H1 (cell line): ENCODE data around the gene ACOT11. TPM values are rescaled to one million over a fixed set of nuclear protein-coding genes. Genes with fewer than 3 reads are reported as not detected.

Source experiments
- BACH1 ChIP-seq: IDR thresholded peaks from 2 replicates; pipeline ENCODE4 v1.6.1; 2012; ENCODE audit warnings: low read length, improper control_type of control experiment
- CBX8 ChIP-seq: fragments of 300-800, 300-1000 bp; sonication (generic); IDR thresholded peaks from 2 replicates; pipeline ENCODE4 v1.7.1; 2016; ENCODE audit warnings: low read depth, low read length, borderline replicate concordance
- CHD1 ChIP-seq: IDR thresholded peaks from 2 replicates; pipeline ENCODE4 v1.6.1; 2012; ENCODE audit warnings: low read depth, low read length, improper control_type of control experiment
- CHD2 ChIP-seq: IDR thresholded peaks from 2 replicates; pipeline ENCODE4 v1.6.1; 2012; ENCODE audit warnings: low read length, improper control_type of control experiment
- EGR1 ChIP-seq: IDR thresholded peaks from 2 replicates; pipeline ENCODE4 v1.6.1; 2011; ENCODE audit warnings: low read depth, low read length, borderline replicate concordance
- EP300 ChIP-seq, 2 experiments: IDR thresholded peaks; 1 replicate in 1 of 2; 2 replicates in 1 of 2; pipeline ENCODE4 v1.6.1; 2011 to 2012; ENCODE audit warnings: low read depth in 2 of 2, low read length in 2 of 2, mild to moderate bottlenecking in 2 of 2, borderline replicate concordance in 1 of 2, inconsistent platforms in 1 of 2, moderate library complexity in 1 of 2
- EZH2 ChIP-seq: fragments of 200-600 bp; sonication (generic); IDR thresholded peaks from 2 replicates; pipeline ENCODE4 v1.7.1; 2012; ENCODE audit warnings: low read depth, mild to moderate bottlenecking, moderate library complexity, low read length, inconsistent platforms; ENCODE audit not compliant: severe bottlenecking
- GABPA ChIP-seq: IDR thresholded peaks from 2 replicates; pipeline ENCODE4 v1.6.1; 2011; ENCODE audit warnings: mild to moderate bottlenecking, low read length, moderate library complexity, borderline replicate concordance; ENCODE audit not compliant: insufficient read depth
- HDAC6 ChIP-seq: IDR thresholded peaks from one replicate; pipeline ENCODE4 v1.7.1; 2012; ENCODE audit warnings: low read depth, mild to moderate bottlenecking, inconsistent platforms, low read length, moderate library complexity
- JUND ChIP-seq: IDR thresholded peaks from 2 replicates; pipeline ENCODE4 v1.6.1; 2011; ENCODE audit warnings: mild to moderate bottlenecking, improper control_type of control experiment, low read length
- KDM4A ChIP-seq: IDR thresholded peaks from one replicate; pipeline ENCODE4 v1.7.1; 2012; ENCODE audit warnings: low read depth, mild to moderate bottlenecking, moderate library complexity, low read length, inconsistent platforms; ENCODE audit not compliant: severe bottlenecking
- KDM5A ChIP-seq: fragments of 200-600 bp; IDR thresholded peaks from 2 replicates; pipeline ENCODE4 v1.7.1; 2012; ENCODE audit warnings: mild to moderate bottlenecking, low read length, inconsistent platforms, mixed read lengths
- NANOG ChIP-seq: IDR thresholded peaks from 2 replicates; pipeline ENCODE4 v1.6.1; 2011; ENCODE audit warnings: low read length, low read depth, mild to moderate bottlenecking, inconsistent platforms; ENCODE audit not compliant: insufficient read depth, poor library complexity, severe bottlenecking
- PHF8 ChIP-seq: fragments of 200-600 bp; sonication (generic); conservative IDR thresholded peaks from 2 replicates; pipeline ENCODE4 v1.7.1; 2012; ENCODE audit warnings: low read depth, mild to moderate bottlenecking, inconsistent platforms, low read length, moderate library complexity
- POLR2A ChIP-seq, 2 experiments: IDR thresholded peaks; 1 replicate in 1 of 2; 2 replicates in 1 of 2; pipeline ENCODE4 v1.6.1; 2011; ENCODE audit warnings: low read depth in 2 of 2, low read length in 2 of 2, mild to moderate bottlenecking in 2 of 2; ENCODE audit errors: control extremely low read depth in 1 of 2
- POLR2AphosphoS5 ChIP-seq: IDR thresholded peaks from 2 replicates; pipeline ENCODE4 v1.6.1; 2011; ENCODE audit warnings: low read depth, low read length
- RNF2 ChIP-seq: fragments of 200-900, 300-1000 bp; sonication (generic); IDR thresholded peaks from 2 replicates; pipeline ENCODE4 v1.7.1; 2016; ENCODE audit warnings: borderline replicate concordance, low read depth, mild to moderate bottlenecking, antibody characterized with exemption, low read length; ENCODE audit not compliant: poor library complexity, severe bottlenecking; ENCODE audit errors: missing control alignments
- SIN3A ChIP-seq, 2 experiments: IDR thresholded peaks in 1 of 2; conservative IDR thresholded peaks in 1 of 2; 2 replicates each; pipeline ENCODE4 v1.6.1; 2011 to 2012; ENCODE audit warnings: low read length in 2 of 2, improper control_type of control experiment in 1 of 2, low read depth in 1 of 2, mild to moderate bottlenecking in 1 of 2
- SIRT6 ChIP-seq: IDR thresholded peaks from one replicate; pipeline ENCODE4 v1.7.1; 2012; ENCODE audit warnings: low read length, inconsistent platforms
- SRF ChIP-seq: IDR thresholded peaks from 2 replicates; pipeline ENCODE4 v1.6.1; 2011; ENCODE audit warnings: mild to moderate bottlenecking, low read depth, low read length, moderate library complexity
- TAF7 ChIP-seq: optimal IDR thresholded peaks from 2 replicates; pipeline ENCODE3; 2011; ENCODE audit warnings: low read depth, mild to moderate bottlenecking, inconsistent platforms, low read length, moderate library complexity, borderline replicate concordance
- TCF12 ChIP-seq: IDR thresholded peaks from 2 replicates; pipeline ENCODE4 v1.6.1; 2011; ENCODE audit warnings: low read depth, mild to moderate bottlenecking, low read length
- TEAD4 ChIP-seq: IDR thresholded peaks from 2 replicates; pipeline ENCODE4 v1.6.1; 2012; ENCODE audit warnings: low read depth, low read length, inconsistent platforms, mixed read lengths
- ZNF274 ChIP-seq: IDR thresholded peaks from 2 replicates; pipeline ENCODE4 v1.7.0; 2012; ENCODE audit warnings: low read length, borderline replicate concordance; ENCODE audit errors: extremely low read depth
- polyA plus RNA-seq, 7 experiments: library from polyadenylated mRNA; depleted of rRNA in 3 of 7; stranded (reverse) in 5 of 7; unstranded in 2 of 7; fragments of >200 nt in 5 of 7; fragments of 200-250 nt in 2 of 7; gene quantifications; 1 replicate in 5 of 7; 2 replicates in 1 of 7; 4 replicates in 1 of 7; pipeline versions ENCODE4 v1.2.1 to v1.2.3, GENCODE V29; 2011 to 2013; ENCODE audit warnings: missing spikeins in 2 of 7, mixed read lengths in 2 of 7
- total RNA-seq: library from RNA; stranded (reverse); fragmentation: NEBNext Ultra II Directional; extraction: Animal tissue kit (Norgen Biotek cat#: 25700); gene quantifications from 2 replicates; pipeline ENCODE4 v1.2.1, GENCODE V29; 2021

Gene ACOT11
- total and polyA plus RNA-seq, 2 of the 8 experiments (the other 6 are each of a cell fraction or from before 2014, with no cell fraction given): 3.8 to 4.5 TPM

DNA sequence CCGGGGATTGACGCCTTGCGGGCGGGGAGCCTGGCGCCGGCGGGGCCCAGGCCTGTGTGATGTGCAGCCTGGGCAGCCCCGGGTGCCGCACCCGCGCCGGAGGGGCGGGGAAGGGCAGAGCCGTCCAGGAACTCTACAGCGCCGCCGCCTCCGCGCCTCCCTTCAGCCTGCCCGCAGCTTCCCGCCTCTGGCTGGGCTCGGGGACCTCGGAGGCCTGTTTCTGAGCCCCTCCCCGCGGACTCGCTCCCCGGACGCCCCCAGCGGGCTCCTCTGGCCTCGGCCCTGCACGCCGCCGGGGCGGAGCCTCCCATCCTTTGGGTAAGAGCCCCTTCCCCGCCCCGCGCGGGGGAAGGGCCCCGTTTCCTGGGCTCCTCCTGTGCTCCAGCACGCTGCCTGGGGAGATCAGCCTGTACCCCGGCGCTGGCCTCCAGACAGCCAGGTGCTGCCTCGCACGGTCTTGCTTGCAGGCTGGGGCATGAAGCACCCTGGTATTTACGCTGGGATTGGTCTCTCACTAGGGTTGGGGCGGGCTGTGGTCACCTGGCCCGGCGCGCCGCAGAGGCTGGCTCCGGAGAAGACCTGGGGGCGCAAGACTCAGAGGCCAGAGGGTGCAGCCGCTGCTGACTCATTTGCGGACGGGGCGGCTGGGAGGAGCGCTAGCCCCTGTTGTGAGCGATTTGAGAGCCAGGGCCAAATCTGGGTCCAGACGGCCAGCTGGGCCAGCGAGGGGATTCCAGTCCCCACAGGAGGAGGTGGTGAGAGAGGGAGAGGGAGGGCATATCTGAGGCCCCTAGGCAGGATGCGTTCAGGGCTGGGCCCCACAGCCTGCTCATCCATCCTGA, 5.7 kb upstream of the ACOT11 start (continued):
- TF ChIP-seq EP300 (IDR thresholded peaks at IDR 0.05; ENCODE audit: borderline replicate concordance in 1 of 2, low read depth in 2 of 2, low read length in 2 of 2): no peak
- TF ChIP-seq TCF12: no peak
- no peak for TF ChIP-seq SRF
- TF ChIP-seq JUND: no peak
- peak; percentile 32 for TF ChIP-seq TAF7
- no peak for TF ChIP-seq CBX8
- TF ChIP-seq RNF2: no peak
- no peak for TF ChIP-seq KDM5A
- no peak for TF ChIP-seq SIRT6
- TF ChIP-seq ZNF274: no peak
- TF ChIP-seq KDM4A: peak; percentile 91
- TF ChIP-seq EZH2: no peak
- TF ChIP-seq CHD2: no peak
- TF ChIP-seq BACH1: 0 out of 2 replicates have a peak, but pooled peaks have one; percentile 17
- TF ChIP-seq TEAD4: peak; percentile 33; the same call in 1 of the 2 replicates
- TF ChIP-seq PHF8: 0 out of 2 replicates have a peak, but pooled peaks have one; percentile 47
- peak in 1 of 2 experiments; percentile 54; a peak in 1 of 4 replicates for TF ChIP-seq SIN3A (conservative IDR thresholded peaks at IDR 0.05 in 1 of 2, IDR thresholded peaks at IDR 0.05 in 1 of 2; ENCODE audit: low read depth in 1 of 2, low read length in 2 of 2)
- TF ChIP-seq HDAC6: no peak
- TF ChIP-seq POLR2AphosphoS5: no peak; the same call in 1 of the 2 replicates
- no peak for TF ChIP-seq GABPA
- no peak; the same call in 1 of the 2 replicates for TF ChIP-seq EGR1
- no peak for TF ChIP-seq CHD1
- TF ChIP-seq POLR2A (IDR thresholded peaks at IDR 0.05; ENCODE audit: control extremely low read depth in 1 of 2, low read depth in 2 of 2, low read length in 2 of 2): peak; percentile 20 to 69; a peak in 2 of 3 replicates
- TF ChIP-seq NANOG: no peak
